GM19467 (cell line): Measurements from ENCODE around the gene THAP8.

Source experiments
- ATAC-seq: cut with Tn5 transposase; IDR thresholded peaks from one replicate; pipeline ENCODE4 v1.9.1; 2021; ENCODE audit warnings: mild to moderate bottlenecking, moderate library complexity; ENCODE audit not compliant: unreplicated experiment

Gene THAP8

GRCh38 chr19:35995048-35995993 is 58.8 kb downstream of the THAP8 start, which contains the start of gene SDHAF1:
SDHAF1 (plus strand) TSS chr19:35995188; CDS start chr19:35995275, 87 bp downstream.
- ATAC-seq, result peak; percentile 78

DNA sequence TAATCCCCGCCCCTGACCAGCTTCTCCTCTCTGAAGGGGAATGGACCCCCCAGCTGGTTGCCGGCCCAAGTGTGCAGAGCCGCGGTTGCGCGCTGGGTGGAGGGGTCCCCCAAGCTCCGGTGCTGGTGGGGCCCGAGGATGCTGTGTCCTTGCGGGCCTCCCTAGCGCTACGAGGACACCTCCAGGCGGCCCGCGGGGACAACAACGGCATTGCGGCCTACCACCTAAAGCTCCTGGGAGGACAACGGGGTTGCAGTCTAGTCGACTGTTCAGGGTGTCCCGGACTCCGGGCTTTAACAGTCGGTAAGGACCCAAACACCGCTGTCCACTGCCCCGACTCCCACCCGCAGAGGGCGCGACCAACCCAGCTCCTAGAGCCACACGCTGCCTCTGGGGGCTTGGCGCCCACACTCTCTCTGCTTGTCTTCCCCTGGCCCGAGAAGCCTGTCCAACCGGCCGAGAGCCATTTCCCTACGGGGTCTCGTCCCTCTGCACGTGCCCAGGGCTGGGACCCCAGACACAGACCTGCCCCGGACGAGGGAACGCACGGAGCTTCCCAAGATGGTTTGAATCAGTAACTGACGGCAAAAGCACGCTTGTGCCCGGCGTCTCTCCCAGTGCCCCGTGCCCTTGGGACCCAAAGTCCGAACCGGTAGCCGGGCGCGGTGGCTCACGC is 60.0 kb downstream of the THAP8 start:
- ATAC-seq, result no peak

DNA sequence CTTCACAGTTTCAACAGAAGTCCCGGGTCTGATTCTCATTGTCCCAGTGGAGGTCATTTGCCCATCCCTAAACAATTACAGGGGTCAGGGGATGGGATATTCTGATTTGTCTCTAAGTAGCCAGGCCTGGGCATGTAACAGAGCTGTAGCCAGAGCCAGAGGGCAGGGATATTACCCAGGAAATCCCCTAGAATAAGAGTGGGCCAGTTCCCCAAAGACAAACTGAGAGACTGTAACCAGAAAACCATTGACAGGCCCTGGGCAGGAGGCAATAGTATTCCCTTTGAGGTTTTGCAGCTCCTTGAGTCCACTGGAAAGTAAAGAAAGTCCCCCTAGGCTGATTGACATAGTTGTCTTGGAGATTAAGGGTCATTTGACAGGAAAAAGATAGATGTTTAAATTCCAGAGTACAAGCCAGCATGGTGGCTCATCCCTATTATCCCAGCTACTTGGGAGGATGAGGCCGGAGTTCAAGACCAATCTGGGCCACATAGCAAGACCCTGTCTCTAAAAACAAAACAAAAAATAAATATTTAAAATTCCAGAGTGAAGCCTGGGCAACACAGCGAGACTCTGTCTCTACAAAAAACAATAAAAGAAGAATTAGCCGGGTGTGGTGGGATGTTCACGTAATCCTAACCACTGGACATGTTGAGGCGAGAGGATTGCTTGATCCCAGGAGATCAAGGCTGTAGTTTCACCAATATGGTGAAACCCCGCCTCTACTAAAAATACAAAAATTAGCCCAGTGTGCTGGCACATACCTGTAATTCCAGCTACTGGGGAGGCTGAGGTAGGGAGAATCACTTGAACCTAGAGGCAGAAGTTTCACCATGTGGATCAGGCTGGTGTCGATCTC is 60.9 kb downstream of the THAP8 start:
- ATAC-seq, result no peak

DNA sequence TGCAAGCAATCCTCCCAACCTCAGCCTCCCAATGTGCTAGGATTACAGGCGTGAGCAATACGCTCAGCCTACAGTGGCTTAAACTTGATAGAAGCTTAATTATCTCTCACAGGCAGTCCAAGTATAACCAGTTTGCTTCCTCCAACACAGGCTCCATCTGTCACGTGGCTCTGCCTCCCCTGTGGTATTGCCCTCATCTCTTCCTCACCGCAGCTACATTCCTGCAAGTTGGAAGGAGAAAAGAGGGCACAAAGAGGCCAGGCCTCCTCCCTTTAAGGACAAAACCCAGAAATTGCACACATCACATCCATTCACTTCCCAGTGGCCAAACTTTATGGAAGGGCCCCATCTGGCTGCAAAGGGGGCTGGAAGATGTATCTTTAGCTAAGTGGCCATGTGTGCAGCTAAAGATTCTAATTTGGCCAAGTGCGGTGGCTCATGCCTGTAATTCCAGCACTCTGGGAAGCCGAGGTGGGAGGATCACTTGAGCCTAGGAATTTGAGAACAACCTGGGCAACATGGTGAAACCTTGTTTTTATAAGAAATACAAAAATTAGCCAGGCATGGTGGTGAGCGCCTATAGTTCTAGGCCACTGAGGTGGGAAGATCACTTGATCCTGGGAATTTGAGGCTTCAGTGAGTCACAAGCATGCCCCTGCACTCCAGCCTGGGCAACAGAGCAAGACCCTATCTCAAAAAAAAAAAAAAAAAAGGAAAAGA is 62.2 kb downstream of the THAP8 start:
- no peak for ATAC-seq

DNA sequence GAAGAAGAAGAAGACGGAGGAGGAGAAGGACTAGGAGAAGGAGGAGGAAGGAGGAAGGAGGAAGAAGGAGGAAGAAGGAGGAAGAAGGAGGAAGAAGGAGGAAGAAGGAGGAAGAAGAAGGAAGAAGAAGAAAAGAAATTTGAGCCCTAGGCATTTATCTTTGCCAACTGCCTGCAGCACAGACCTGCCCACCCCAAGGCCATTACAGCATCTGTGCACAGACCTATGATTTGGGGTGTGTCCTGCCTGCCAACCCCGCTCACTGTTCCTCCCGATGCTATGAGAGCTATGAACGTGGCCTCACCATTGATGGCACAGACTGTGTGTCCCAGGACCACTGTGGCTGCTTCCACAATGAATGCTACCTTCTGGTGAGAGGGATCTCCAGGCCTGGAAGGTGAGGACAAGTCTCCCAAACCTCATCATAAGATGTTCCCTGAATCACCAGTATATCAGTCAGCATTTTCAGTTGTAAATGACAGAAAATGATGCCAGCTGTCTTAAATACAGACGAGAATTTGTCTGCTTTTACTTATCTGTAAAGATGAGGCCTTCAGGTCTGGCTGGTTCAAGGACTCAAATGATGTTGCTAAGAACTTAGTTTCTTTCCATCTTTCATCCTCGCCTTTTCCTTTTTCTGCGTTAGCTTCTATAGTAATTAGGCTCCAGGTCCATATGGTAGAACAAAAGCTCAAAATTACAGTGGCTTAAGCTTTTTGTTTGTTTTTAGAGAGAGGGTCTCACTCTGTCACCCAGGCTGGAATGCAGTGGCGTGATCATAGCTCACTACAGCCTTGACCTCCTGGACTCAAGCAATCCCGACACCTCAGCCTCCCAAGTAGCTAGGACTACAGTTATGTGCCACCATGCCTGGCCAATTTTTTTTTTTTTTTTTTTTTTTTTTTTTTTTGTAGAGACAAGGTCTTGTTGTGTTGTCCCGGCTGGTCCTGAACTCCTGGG is 63.0 kb downstream of the THAP8 start:
- ATAC-seq, result no peak

DNA sequence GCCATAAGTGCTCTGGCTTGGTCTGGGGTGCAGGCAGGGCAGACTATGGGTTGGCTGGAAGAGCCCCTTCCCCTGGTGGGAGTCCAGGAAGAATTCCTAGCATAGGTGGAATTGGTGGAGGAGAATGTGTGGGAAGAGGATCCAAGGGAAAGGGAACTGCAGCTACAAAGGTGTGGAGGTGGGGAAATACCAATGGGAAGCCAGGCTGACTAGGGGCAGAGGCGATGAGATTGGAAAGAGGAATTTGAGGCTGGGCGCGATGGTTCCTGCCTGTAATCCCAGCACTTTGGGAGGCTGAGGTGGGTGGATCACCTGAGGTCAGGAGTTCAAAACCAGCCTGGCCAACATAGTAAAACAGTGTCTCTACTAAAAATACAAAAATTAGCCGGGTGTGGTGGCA is 63.9 kb downstream of the THAP8 start:
- ATAC-seq, result no peak

DNA sequence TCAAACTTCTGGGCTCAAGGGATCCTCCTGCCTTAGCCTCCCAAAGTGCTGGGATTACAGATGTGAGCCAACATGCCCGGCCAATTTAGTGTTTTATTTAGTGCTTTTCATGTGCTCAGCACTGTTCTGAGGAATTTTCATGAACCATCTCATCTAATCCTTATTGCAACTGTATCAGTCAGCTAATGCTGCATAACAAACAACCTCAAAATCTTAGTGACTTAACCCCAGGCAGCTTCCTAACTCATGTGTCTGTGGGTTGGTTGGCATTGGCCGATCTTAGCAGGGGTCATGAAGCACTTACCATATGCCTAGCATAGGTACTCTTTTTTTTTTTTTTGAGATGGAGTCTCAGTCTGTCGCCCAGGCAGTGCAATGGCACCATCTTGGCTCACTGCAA is 65.3 kb downstream of the THAP8 start:
- ATAC-seq, result no peak

GRCh38 chr19:35987571-35987896 is 66.6 kb downstream of the THAP8 start:
- ATAC-seq, result no peak

DNA sequence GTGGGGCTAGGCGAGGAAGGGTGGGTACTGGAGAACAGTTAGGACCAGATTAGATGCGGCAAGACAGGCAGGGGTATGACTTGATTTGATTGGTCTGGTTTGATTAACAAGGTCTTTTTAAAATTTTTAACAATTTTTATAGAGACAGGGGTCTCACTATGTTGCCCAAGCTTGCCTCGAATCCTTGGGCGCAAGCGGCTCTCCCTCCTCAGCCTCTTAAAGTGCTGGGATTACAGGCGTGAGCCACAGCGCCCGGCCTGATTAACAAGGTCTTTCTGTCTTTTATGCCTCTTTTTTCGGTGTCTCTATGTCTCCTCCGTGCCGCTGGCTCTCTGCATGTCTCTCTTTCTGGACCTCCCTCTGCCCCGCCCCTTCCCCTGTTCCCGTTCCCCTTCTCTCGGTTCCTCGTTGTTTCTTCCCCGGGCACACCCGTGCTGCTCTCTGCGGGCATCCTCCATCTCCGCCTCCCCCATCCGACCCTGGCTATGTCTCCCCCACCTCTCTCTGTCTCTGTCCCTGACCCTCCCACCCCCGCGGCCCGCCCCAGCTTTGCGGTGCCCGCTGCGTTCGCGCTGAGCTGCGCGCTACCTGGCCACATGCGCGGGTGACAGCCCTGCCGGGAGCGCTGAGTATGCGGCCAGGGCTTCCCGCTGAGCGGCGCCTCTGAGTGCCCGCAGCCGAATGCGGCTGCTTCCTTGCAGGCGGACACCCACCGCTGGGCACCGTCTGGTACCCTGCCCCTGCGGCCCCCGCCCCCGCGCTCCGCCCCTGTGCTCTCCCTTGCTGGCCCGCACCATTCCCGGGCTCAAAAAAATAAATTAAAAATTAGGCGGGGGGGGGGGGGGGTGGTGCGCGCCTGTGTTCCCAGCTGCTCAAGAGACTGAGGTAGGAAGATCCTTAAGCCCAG is 67.2 kb downstream of the THAP8 start:
- no peak for ATAC-seq

GRCh38 chr19:35986111-35986510 is 68.0 kb downstream of the THAP8 start:
- ATAC-seq, result no peak
